HG03039 (cell line): Measurements from ENCODE around the gene TSHZ1.

Source experiments
- ATAC-seq: cut with Tn5 transposase; IDR thresholded peaks from one replicate; pipeline ENCODE4 v1.9.1; 2021; ENCODE audit warnings: mild to moderate bottlenecking, moderate library complexity; ENCODE audit not compliant: unreplicated experiment

Gene TSHZ1, protein sequence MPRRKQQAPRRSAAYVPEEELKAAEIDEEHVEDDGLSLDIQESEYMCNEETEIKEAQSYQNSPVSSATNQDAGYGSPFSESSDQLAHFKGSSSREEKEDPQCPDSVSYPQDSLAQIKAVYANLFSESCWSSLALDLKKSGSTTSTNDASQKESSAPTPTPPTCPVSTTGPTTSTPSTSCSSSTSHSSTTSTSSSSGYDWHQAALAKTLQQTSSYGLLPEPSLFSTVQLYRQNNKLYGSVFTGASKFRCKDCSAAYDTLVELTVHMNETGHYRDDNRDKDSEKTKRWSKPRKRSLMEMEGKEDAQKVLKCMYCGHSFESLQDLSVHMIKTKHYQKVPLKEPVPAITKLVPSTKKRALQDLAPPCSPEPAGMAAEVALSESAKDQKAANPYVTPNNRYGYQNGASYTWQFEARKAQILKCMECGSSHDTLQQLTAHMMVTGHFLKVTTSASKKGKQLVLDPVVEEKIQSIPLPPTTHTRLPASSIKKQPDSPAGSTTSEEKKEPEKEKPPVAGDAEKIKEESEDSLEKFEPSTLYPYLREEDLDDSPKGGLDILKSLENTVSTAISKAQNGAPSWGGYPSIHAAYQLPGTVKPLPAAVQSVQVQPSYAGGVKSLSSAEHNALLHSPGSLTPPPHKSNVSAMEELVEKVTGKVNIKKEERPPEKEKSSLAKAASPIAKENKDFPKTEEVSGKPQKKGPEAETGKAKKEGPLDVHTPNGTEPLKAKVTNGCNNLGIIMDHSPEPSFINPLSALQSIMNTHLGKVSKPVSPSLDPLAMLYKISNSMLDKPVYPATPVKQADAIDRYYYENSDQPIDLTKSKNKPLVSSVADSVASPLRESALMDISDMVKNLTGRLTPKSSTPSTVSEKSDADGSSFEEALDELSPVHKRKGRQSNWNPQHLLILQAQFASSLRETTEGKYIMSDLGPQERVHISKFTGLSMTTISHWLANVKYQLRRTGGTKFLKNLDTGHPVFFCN (N-terminal part only)

DNA sequence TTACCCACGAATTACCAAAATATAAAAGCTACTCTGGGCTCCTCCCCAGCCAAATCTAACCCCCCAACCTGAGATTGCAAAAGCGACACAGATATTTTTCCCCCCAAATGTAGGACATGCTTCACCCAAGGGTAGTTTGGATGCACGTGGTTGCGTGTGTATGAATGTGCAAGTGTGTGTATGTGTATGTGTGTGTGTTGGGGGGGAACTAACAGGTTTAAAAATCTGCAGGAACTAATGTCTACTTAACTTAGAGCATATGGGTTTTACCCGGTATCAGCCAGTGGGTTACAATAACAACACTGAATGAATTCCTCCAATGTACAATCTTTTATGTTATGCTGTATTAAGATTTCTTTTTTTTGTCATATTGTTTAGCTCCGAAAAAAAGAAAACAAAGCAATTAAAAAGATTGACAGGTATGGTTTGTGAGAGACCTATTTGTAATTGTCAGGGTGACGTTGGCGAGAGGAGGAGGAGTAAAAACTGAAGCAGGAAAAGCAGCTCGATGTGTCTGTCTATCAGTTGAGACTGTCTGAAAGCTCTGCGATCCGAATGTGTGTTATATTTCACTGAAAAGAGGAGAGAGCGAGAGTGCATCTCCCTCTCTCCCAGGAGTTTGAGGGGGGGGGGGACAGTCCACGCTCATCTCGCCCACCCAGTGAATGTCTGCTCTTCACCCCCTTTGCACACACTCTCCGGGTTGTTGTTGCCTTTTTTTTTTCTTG, at the start of gene TSHZ1:
TSHZ1 (plus strand) TSS at position 524 of the 728 bp plus-strand sequence. CDS start 1,080 bp downstream, outside the sequence.
- peak; percentile 25 for ATAC-seq

- ATAC-seq, result no peak
These were observed 49.2 kb upstream of the TSHZ1 start for GRCh38 chr18:75161256-75162028.

DNA sequence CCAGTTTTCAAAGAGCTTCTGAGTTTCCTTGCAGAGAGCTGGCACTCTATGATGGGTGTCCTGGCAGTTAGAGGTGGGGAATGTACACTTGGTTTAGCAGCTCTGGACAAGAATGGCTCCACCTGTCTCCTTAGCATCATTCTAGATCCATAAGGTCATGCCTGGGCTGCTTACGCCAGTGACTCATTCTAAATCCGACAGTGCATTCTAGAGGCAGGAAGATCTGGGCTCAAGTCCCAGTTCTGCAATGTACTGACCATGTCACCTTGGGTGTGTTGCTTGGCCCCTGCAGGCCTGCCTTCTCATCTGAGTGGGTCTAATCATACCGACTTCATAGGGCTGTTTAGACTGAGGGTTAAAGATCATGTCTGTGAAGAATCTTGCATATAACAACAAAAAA, 48.1 kb upstream of the TSHZ1 start:
- ATAC-seq, result no peak

DNA sequence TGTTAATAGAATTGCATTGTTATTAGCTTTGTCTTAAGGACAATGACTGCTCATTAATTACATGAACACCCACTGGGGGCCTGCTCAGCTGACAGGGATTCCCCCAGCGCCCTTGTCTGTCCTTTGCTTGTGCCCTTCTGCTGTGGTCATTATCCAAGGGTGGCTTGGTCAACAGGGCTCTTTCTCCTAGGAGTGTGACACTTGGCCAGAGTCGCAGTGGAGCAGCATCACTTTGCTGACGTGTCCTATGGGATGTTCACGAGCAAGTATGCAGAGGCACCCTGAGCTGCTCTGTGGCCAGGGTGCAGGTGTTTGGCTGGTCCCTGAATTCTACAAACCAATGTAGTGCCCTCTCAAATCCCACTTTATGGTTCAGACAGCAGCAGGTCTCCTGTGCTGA, 47.6 kb upstream of the TSHZ1 start:
- ATAC-seq, result no peak

DNA sequence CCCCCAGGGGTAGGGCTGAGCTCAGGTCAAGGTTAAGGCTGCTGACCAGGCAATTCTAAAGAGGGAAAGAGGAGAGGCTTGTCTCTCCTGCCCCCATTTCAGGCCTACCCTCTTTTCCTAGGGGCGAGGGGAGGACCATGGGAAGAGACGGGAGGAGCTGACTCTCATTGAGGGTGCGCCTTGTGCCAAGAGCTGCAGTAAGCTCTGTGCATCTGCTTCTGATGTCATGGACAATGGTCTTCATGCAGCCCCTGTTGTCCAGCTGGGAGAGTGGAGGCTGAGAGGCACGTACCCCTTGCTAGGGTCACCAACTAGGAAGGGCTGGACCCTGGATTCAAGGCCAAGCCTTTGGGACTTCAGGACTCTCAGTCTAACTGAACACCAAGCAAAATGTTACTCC, 46.9 kb upstream of the TSHZ1 start:
- ATAC-seq, result no peak

DNA sequence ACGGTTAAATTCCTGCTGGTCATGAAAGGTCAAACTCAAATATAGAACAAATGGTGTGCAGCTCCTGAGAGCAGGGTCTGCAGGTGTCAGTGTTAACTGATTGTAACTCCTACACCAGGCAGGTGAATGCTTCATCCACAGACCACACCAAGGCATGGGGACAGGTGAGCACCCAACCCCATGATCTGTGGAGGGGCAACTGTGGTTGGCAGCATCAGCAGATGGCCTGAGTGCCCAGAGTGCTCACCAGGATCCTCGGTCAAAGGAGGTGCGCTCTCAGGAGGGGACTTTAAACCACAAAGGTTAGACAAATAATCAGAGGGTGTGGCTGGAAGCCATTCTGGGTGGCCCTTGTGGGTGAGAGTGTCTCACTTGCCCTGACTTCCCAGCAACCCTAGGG, 46.1 kb upstream of the TSHZ1 start:
- no peak for ATAC-seq

GRCh38 chr18:75165926-75166325, 44.7 kb upstream of the TSHZ1 start:
- no peak for ATAC-seq

- ATAC-seq, result no peak
These were observed 43.5 kb upstream of the TSHZ1 start for GRCh38 chr18:75167137-75167536.

DNA sequence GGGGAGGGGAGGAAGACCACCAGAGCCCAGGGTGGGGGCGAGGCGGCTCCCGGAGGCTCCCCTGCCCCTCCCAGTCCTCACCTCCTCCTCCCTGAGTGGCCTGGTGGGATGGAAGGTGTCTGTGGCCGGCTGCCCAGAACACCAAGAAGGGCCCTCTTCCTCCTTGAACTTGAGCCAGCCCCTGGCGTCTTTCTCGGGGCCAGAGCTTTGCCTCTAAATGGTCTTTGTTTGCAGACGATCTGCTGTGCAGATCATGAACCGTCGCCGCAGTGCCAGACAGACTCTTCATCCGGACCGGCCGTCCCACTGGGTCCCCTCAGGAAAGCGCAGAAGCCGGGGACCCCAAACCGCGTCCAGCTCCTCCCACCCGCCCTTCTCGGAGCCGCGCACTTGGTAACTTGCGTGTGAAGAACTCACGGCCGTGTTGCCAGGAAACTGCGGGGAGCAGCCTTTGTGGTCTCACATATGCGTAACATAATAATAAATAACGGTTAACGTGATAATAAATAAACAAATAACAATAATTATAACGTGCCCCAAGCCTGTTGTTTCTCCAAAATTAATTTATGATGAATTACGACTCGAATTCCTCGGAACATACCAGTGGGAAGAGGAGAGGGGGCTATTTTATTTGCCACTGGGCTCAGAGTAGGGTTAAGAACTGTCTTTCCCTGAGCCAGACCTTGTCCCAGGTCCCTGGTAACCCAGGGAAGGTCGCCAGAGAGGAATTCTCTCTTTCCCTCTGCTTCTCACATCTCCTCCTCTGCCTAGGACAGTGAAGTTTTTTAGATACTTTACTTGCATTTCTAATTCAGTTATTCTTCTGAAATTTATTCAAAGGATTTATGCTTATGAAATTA, 42.6 kb upstream of the TSHZ1 start:
- ATAC-seq, result no peak

DNA sequence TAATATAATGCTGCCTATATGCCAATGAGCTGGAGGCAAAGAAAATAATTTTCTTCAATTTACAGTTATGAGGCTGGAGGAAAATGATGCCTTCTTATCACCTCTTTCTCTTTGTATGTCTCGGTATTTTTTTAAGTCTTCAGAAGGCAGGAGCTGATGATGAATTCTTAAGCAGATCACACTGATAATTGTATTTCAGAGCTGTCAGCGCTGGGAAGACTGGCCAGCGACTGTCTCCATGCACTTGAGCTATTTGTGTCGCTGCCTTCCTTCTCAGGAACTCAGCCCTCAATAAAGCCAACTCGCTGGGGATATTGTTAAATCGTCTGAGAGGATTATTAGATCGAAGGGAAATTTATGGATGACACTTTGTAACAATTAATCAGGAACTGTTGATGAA, 42.0 kb upstream of the TSHZ1 start:
- no peak for ATAC-seq

DNA sequence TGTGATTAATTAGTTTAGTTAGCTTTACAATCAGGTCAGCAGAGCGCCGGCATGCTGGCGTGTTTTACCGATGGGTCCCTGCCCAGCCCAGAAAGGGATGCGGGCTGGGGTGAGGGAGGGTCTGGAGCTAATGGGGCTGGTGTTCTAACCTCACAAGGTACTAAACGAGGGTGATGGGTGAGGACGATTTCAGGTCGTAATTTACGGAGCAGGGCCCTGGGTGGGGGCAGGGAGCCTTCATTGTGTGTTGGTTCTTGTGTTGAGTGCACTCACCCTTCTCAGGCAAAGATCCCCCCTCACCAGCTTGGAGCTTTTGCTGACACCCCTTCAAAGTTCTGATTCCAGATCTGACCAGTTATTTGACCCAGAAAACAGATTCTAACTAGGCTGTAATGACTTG, 41.2 kb upstream of the TSHZ1 start:
- ATAC-seq, result no peak

DNA sequence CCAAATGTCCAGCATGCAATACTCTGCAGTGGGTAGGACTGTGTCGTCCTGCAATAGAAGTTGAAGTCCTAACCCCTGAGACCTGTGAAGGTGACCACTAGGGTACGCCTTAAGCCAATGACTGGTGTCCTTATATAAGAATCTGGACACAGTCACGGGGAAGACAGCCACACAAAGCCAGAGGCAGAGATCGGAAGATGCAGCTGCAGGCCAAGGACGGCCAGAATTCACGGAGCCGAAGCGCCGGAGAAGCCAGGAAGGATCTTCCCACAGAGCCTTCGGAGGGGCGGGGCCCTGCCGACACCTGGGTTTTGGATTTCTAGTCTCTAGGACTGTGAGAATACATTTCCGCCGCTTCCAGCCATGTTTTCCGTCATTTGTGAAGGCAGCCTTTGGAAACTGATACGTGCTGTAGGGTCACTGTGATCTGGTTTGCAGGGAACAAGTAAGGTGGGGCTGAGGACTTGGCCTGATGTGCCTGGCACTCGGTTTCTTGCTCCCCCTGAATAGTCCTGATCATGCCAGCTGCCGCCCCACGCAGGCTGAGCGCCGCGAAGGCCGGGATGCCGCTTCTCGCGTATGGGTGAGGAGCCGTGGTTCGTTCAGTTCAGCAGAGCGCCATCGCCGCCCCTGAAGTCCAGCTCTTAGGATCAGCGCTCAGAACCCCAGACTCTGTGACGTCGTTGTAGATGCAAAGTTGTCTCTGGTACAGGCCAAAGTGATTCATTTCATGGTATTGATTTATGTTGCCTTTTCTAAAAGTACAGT, 40.4 kb upstream of the TSHZ1 start:
- no peak for ATAC-seq

- ATAC-seq, result no peak
These were observed 39.7 kb upstream of the TSHZ1 start for GRCh38 chr18:75170916-75171315.

GRCh38 chr18:75172299-75173124, 38.1 kb upstream of the TSHZ1 start:
- ATAC-seq, result no peak

GRCh38 chr18:75173125-75173432, 37.5 kb upstream of the TSHZ1 start:
- ATAC-seq, result peak; percentile 99

DNA sequence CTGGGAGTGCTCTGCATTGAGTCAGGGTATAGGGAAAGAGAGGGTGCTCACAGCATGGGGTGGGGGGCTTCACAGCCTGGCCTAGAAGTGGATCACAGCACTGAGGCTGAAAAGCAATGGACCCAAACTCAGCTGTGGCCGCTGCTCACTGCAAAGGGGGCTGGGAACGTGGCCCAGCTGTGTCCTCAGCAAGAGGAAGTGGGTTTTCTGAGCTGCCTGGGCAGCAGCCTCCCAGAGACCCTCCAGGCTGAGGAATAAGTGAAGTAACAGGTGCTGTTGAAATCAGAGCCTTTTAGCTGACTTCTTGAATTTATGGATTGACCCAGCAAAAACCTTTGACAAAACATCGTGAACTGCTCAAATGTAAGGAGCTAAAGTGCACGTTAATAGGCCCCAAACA, 36.9 kb upstream of the TSHZ1 start:
- no peak for ATAC-seq

DNA sequence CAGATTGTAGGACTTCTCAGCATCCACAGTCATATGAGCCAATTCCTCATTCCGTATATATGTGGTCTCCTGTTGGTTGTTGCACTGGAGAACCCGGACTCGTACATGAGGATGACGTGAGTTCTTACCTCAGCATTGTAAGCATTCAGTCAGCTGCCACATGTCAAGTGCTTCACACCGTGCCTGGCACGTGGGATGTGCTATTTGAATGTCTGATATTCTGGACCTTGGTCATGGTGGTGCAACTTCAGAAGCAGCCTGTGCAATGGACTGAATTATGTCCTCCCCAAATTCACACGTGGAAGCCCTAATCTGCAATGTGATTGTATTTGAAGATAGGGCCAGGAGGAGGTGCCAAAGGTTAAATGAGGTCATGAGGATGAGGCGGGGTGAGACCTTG, 33.7 kb upstream of the TSHZ1 start:
- ATAC-seq, result no peak

DNA sequence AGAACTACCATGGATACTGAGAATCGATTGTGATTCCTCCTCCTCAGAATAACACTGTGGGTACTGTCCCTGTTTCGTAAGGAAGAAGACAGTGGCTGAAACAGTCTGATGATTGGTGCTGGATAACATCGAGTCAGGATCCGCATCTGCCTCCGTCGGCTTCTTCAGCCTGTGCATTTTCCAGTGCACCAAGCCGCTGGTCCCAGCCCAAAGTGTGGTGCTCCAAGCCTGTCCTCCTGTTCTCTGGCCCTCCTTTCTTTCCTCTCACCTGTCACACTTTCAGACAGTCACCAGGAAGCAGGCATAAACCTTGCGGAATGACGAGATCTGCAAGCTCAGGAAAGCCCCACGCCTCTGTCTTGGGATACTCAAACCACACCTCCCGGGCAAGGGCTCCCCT, 32.2 kb upstream of the TSHZ1 start:
- ATAC-seq, result no peak
